Measurements from ENCODE around the gene KCTD11. TPM values are rescaled to one million over a fixed set of nuclear protein-coding genes. Genes with fewer than 3 reads are reported as not detected.
A peak's percentile ranks its signal among the peaks of the same experiment; 100 is the strongest.

The KCTD11 gene
- total and polyA plus RNA-seq, 10 of the 15 experiments (the other 5 are each of a cell fraction or from before 2014, with no cell fraction given), result 0.05 to 7.3 (median 2.9) TPM

GRCh38 chr17:7351665-7352502 lies at the start of gene KCTD11 (continued):
- TF ChIP-seq, protein P1, sequence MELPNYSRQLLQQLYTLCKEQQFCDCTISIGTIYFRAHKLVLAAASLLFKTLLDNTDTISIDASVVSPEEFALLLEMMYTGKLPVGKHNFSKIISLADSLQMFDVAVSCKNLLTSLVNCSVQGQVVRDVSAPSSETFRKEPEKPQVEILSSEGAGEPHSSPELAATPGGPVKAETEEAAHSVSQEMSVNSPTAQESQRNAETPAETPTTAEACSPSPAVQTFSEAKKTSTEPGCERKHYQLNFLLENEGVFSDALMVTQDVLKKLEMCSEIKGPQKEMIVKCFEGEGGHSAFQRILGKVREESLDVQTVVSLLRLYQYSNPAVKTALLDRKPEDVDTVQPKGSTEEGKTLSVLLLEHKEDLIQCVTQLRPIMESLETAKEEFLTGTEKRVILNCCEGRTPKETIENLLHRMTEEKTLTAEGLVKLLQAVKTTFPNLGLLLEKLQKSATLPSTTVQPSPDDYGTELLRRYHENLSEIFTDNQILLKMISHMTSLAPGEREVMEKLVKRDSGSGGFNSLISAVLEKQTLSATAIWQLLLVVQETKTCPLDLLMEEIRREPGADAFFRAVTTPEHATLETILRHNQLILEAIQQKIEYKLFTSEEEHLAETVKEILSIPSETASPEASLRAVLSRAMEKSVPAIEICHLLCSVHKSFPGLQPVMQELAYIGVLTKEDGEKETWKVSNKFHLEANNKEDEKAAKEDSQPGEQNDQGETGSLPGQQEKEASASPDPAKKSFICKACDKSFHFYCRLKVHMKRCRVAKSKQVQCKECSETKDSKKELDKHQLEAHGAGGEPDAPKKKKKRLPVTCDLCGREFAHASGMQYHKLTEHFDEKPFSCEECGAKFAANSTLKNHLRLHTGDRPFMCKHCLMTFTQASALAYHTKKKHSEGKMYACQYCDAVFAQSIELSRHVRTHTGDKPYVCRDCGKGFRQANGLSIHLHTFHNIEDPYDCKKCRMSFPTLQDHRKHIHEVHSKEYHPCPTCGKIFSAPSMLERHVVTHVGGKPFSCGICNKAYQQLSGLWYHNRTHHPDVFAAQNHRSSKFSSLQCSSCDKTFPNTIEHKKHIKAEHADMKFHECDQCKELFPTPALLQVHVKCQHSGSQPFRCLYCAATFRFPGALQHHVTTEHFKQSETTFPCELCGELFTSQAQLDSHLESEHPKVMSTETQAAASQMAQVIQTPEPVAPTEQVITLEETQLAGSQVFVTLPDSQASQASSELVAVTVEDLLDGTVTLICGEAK (IDR thresholded peaks at IDR 0.05; ENCODE audit: borderline replicate concordance), result no peak
- TF ChIP-seq PML (IDR thresholded peaks at IDR 0.05; ENCODE audit: low read length) (peak; percentile 16; the same call in 1 of the 2 replicates), TBL1XR1 (IDR thresholded peaks at IDR 0.05; ENCODE audit: low read depth, low read length) (no peak), POLR2A (IDR thresholded peaks at IDR 0.05; ENCODE audit: low read depth, low read length) (peak; percentile 81), CBFB (IDR thresholded peaks at IDR 0.05; ENCODE audit: low read depth) (no peak), SIX5 (IDR thresholded peaks at IDR 0.05; ENCODE audit: low read depth, low read length, severe bottlenecking) (no peak), CHD4 (IDR thresholded peaks at IDR 0.05) (no peak), ZNF24 (IDR thresholded peaks at IDR 0.05) (no peak), NFIC (IDR thresholded peaks at IDR 0.05; ENCODE audit: low read depth, low read length) (no peak), BACH1 (IDR thresholded peaks at IDR 0.05; ENCODE audit: borderline replicate concordance) (peak; percentile 78), HCFC1 (IDR thresholded peaks at IDR 0.05; ENCODE audit: low read length) (no peak; the same call in 1 of the 2 replicates), ATF7 (IDR thresholded peaks at IDR 0.05; ENCODE audit: low read depth) (no peak), MEF2B (IDR thresholded peaks at IDR 0.05; ENCODE audit: partially characterized antibody, poor library complexity, severe bottlenecking) (peak; percentile 10), SRF (IDR thresholded peaks at IDR 0.05; ENCODE audit: low read depth in 2 of 2, low read length in 2 of 2) (no peak), NKRF (conservative IDR thresholded peaks at IDR 0.05) (peak; percentile 80), STAT1 (conservative IDR thresholded peaks at IDR 0.05) (0 out of 2 replicates have a peak, but pooled peaks have one; percentile 61), EZH2 (IDR thresholded peaks at IDR 0.05; ENCODE audit: borderline replicate concordance, control insufficient read depth, low read depth, low read length) (no peak), IRF4 (IDR thresholded peaks at IDR 0.05; ENCODE audit: low read depth, low read length) (no peak)
- TF ChIP-seq, protein P2, sequence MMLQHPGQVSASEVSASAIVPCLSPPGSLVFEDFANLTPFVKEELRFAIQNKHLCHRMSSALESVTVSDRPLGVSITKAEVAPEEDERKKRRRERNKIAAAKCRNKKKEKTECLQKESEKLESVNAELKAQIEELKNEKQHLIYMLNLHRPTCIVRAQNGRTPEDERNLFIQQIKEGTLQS (IDR thresholded peaks at IDR 0.05; ENCODE audit: borderline replicate concordance, extremely low read depth, low read depth, low read length), result no peak
- TF ChIP-seq, protein P3, sequence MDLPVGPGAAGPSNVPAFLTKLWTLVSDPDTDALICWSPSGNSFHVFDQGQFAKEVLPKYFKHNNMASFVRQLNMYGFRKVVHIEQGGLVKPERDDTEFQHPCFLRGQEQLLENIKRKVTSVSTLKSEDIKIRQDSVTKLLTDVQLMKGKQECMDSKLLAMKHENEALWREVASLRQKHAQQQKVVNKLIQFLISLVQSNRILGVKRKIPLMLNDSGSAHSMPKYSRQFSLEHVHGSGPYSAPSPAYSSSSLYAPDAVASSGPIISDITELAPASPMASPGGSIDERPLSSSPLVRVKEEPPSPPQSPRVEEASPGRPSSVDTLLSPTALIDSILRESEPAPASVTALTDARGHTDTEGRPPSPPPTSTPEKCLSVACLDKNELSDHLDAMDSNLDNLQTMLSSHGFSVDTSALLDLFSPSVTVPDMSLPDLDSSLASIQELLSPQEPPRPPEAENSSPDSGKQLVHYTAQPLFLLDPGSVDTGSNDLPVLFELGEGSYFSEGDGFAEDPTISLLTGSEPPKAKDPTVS (IDR thresholded peaks at IDR 0.05; ENCODE audit: low read depth, low read length), result no peak

Measured in GM12878 (cell line).